ENCODE data around the gene MSGN1.

DNA sequence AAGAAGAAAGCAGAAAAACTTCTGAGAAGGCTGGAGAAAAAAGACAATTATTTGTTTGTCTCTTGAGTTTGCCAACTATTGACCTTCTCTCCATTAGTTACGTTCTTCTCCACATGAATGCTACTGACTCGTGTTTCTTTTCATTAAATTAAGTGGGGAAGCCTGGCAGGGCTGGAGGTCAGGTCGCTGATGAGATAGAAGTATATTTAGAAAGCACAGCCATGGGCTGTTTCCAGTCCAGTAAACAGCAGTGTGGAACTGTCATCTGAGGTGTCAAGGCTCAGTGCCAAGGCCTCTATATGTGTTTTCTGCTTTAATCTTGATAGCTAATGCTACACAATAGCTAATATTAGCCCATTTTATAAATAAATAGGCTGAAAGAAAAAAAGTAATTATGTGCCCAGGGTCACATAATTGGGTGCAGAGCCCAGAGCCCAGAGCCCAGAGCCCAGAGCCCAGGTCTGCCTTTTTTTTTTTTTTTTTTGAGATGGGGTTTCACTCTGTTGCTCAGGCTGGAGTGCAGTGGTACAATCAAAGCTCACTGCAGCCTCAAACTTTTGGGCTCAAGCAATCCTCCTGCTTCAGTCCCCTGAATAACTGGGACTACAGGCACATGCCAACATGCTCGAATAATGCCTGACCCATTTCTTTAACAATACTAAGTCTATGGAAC, 6.3 kb downstream of the MSGN1 start:
- TF ChIP-seq EZH2 (IDR thresholded peaks at IDR 0.05), result no peak
- TF ChIP-seq POLR2AphosphoS5 (IDR thresholded peaks at IDR 0.05; ENCODE audit: borderline replicate concordance, low read depth, low read length), result no peak
- TF ChIP-seq FOXP2 (optimal IDR thresholded peaks at IDR 0.05; ENCODE audit: control extremely low read depth, extremely low read length, insufficient read depth), result no peak

Measured in SK-N-MC (cell line).